Skeletal muscle tissue (tissue), 4 donors: ENCODE results near the gene SPINK5. TPM values are rescaled to one million over a fixed set of nuclear protein-coding genes. Genes with fewer than 3 reads are reported as not detected.

Experiments used
- H3K27ac ChIP-seq: one replicate; pipeline ENCODE4 v1.7.0; 2013; ENCODE audit warnings: mild to moderate bottlenecking, low read depth, low read length, inconsistent platforms
- H3K27me3 ChIP-seq, 3 donors: one replicate each; pipeline ENCODE4 v1.7.0; 2013; ENCODE audit warnings: low read length in 3 of 3; ENCODE audit not compliant: control insufficient read depth in 3 of 3, insufficient read depth in 3 of 3
- H3K36me3 ChIP-seq, 3 donors: one replicate each; pipeline ENCODE4 v1.7.0; 2013; ENCODE audit warnings: low read length in 3 of 3; ENCODE audit not compliant: control insufficient read depth in 3 of 3, insufficient read depth in 3 of 3
- H3K4me1 ChIP-seq, 3 donors: one replicate each; pipeline ENCODE4 v1.7.0; 2013; ENCODE audit warnings: low read length in 3 of 3, mild to moderate bottlenecking in 3 of 3; ENCODE audit not compliant: control insufficient read depth in 3 of 3, insufficient read depth in 3 of 3
- H3K4me3 ChIP-seq, 3 donors: one replicate each; pipeline ENCODE4 v1.7.0; 2013; ENCODE audit warnings: low read length in 3 of 3
- H3K9ac ChIP-seq, 3 donors: one replicate each; pipeline ENCODE4 v1.7.0; 2013; ENCODE audit warnings: low read length in 3 of 3, mild to moderate bottlenecking in 3 of 3, moderate library complexity in 2 of 3, low read depth in 1 of 3
- H3K9me3 ChIP-seq, 3 donors: one replicate each; pipeline ENCODE4 v1.7.0; 2013; ENCODE audit warnings: low read length in 3 of 3; ENCODE audit not compliant: control insufficient read depth in 3 of 3
- total RNA-seq: library from RNA; depleted of rRNA; stranded (reverse); fragments of >200 nt; gene quantifications from one replicate; pipeline ENCODE4 v1.2.3, GENCODE V29; 2014
- donor health status: Osteomylitis.

SPINK5 gene
- total RNA-seq, 1 donor from 2014 or later = not detected

DNA sequence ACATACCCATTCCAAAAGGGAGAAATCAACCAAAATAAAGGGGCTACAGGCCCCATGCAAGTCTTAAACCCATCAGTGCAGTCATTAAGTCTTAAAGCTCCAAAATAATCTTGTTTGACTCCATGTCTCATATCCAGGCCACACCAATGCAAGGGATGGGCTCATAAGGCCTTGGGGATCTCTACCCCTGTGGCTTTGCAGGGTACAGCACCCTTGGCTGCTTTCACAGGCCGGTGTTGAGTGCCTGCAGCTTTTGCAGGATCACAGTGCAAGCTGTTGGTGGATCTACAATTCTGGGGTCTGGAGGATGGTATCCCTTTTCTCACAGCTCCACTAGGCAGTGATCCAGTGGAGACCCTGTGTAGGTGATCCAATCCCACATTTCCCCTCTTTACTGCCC lies 99.6 kb downstream of the SPINK5 start:
- Histone ChIP-seq H3K27ac (no peak overlapping the region), H3K36me3 (no peaks in the 10 kb centered on the region), H3K9ac (no peak overlapping the region), H3K4me3 (no peak overlapping the region), H3K9me3 (no peaks in the 10 kb centered on the region), H3K27me3 (no peaks in the 10 kb centered on the region), H3K4me1 (no peaks in the 10 kb centered on the region)

DNA sequence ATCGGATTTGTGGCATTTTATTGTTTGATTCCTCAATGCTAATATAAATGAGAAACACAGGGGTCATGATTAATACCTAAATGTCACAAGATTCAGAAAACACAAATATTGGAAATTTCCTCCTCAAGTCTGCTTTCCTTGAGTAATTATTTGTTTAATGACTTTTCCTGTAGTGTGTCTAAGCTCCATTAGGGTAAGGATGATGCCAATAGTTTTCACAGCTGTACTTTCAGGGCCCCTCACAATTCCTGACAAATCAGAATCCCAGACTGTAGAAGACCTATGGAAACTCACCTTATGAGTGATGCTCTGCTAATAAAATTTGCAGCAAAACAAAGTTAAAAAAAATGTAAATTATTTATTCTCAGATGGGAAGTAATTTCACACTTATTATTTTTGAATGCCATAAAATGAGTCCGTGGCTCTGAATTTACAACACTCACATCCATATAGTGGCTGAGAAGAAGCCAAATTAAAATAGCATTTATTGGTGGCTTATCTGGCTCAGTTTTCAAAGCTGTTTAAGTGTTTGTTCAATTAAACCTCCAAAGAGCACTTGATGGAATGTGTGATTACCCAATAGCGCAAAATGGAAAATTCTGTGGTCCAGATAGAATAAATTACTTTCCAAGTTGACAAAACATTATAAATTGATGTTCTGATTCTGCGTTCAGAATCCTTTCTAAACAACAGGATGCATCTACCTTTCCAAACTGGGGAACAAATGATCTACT lies 102.9 kb downstream of the SPINK5 start:
- Histone ChIP-seq H3K27me3 (no peaks in the 10 kb centered on the region), H3K9ac (no peak overlapping the region), H3K27ac (no peak overlapping the region), H3K4me1 (no peaks in the 10 kb centered on the region), H3K9me3 (no peaks in the 10 kb centered on the region), H3K4me3 (no peak overlapping the region), H3K36me3 (no peaks in the 10 kb centered on the region)

DNA sequence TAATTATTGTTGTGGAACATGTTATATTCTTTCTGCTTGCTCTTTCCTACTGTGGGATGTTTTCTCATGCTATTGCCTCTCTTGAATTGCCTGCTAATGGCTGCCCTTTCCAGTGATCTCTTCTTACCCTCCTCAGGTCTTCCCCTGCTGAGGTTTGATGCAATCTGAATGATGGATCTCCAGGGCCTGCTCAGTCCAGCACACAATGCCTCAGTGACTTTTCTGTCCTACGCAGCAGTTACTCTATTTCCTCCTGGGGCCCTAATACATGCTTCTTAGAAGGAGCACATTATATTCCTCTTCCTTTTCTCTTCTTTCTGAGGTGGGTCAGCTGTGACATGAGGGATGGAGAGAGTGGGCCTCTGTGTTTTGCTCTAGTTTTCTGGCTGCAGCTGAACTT lies 104.5 kb downstream of the SPINK5 start, which contains the start of gene SPINK14:
Gene SPINK14 (plus strand): TSS at position 301 of the 400 bp plus-strand sequence. CDS start 1,187 bp downstream, outside the sequence.
- Histone ChIP-seq H3K27ac (no peak within 1 kb of the TSS), H3K4me1 (no peaks in the 10 kb centered on the region), H3K27me3 (no peaks in the 10 kb centered on the region), H3K9ac (no peak within 1 kb of the TSS), H3K4me3 (no peak within 1 kb of the TSS), H3K36me3 (no peaks in the 10 kb centered on the region), H3K9me3 (no peaks in the 10 kb centered on the region)

DNA sequence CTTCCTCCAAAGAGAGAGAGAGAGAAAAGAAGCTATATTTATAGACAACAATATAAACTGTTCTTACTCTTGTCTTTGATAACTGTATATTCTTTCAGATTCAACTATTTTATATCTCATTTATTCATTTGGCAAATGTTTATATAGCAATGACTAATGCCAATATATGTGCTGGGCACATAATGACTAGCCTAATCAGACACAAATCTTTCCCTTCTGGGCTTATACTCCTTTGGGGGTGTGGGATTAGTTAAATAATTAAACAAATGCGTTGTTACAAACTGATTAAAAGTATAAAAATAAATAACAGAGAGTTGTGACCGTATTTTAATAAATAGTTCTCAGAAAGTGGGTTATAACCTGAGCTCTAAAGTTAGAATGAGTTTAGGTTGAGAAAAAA lies 108.6 kb downstream of the SPINK5 start:
- H3K4me1 ChIP-seq = no peaks in the 10 kb centered on the region
- no peak overlapping the region for H3K27ac ChIP-seq
- H3K9me3 ChIP-seq = no peaks in the 10 kb centered on the region
- H3K9ac ChIP-seq = no peak overlapping the region
- no peak overlapping the region for H3K4me3 ChIP-seq
- H3K27me3 ChIP-seq = no peaks in the 10 kb centered on the region
- H3K36me3 ChIP-seq = no peaks in the 10 kb centered on the region

DNA sequence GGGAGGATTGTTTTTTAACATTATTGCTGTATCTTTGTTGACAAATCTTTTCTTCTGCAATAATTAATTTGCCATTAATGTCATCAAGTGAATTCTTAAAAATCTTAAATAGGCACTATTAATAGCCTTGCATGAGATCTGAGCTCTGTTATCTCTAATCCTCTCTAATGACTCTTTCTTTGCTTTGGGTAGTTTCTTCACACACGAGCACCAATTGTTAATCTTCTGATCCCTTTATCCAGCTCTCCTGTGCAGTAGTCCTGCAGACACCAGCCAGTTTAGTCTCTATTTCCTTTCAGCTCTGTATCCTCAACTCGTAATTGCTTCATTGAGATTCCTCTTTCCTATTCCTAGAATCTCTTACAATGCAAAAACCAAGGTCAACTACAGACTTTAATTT lies 112.7 kb downstream of the SPINK5 start:
- Histone ChIP-seq H3K27ac (no peak overlapping the region), H3K27me3 (no peaks in the 10 kb centered on the region), H3K36me3 (no peaks in the 10 kb centered on the region), H3K4me3 (no peak overlapping the region), H3K9me3 (no peaks in the 10 kb centered on the region), H3K9ac (no peak overlapping the region), H3K4me1 (no peaks in the 10 kb centered on the region)

DNA sequence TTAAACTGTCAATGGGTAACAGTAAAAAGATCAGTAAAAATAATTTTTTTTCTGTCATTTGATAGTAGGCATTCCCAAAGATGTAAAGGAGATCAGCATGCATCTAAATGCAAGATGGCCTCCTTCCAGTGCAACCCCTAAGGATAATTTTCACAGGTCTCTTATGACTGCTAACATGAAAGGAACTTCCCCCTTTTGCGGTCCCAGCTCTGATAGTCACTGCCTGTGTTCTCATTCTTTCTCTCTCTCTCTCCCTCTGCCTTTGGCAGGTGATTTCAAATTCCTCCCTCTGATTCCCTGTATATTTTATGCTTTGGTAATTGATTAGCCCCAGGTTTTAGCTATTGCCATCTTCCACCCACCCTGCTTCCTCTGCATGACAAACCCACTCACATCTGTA lies 113.4 kb downstream of the SPINK5 start:
- H3K27ac ChIP-seq = no peak overlapping the region
- H3K4me3 ChIP-seq = no peak overlapping the region

DNA sequence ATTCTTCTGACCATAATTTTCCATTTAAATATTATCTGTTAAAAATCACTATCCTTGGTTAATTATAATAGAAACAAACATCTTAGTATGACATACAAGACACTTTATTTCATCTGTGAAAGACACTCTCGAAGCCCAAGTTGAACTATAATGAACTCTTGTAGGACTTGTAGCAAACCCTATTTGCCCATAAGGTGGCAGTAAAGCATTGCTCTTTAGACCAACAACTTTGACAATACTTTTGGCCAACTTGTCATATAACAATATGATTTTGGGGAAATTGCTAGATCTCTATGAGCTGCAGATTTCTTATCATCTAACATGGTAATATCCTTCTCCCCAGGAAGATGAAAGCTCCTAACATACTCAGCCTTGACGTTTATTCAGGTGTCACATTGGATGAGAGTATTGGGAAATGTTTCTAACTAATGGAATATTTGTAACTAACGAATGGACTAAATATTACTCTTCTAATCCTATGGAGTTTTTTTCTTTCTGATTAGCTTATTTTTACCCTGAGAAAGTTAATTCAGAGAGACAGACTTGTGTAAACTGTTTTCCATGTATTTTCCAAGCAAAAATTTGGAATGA lies 115.5 kb downstream of the SPINK5 start:
- Histone ChIP-seq H3K27ac (no peak overlapping the region), H3K9me3 (no peaks in the 10 kb centered on the region), H3K4me3 (no peak overlapping the region), H3K27me3 (no peaks in the 10 kb centered on the region), H3K36me3 (no peaks in the 10 kb centered on the region), H3K4me1 (no peaks in the 10 kb centered on the region), H3K9ac (no peak overlapping the region)

More for the DNA sequence above, 113.4 kb downstream of the SPINK5 start:
- Histone ChIP-seq H3K9me3 (no peaks in the 10 kb centered on the region), H3K36me3 (no peaks in the 10 kb centered on the region), H3K4me1 (no peaks in the 10 kb centered on the region), H3K9ac (no peak overlapping the region), H3K27me3 (no peaks in the 10 kb centered on the region)

DNA sequence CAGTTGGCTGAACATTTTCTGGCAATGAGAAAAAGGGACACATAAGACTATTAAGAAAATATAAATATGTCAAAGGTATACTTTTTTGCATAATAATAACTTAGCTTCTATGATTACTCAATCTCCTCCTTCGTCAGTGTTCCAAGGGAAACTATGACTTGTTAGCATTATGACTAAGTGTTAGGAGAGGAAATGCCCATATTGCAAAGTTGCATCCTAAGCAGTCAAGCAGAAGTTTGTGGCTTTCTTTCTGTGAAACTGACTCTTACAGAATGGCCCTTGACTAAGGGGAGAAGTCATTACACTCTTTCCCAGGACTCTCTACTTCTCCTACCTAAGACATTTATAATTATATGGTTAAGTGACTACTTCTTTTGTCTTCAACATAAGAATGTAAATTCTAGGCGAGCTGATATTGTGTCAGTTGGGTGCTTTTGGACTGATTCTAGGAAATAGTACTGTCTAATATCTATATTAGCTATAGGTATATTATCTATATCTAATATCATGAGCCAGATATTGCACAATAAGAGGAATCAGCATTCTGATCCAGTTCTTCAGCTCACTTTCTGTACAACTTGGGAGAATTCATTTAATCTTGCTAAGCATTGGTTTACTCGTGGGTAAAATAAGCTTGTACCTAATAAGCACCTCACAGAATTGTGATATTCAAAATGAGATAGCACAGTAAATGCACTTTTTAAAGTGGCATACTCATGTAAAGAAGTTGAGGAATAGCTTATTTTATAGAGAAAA lies 122.6 kb downstream of the SPINK5 start:
- no peaks in the 10 kb centered on the region for H3K9me3 ChIP-seq
- H3K4me3 ChIP-seq = no peak overlapping the region
- no peak overlapping the region for H3K9ac ChIP-seq
- no peak overlapping the region for H3K27ac ChIP-seq
- no peaks in the 10 kb centered on the region for H3K27me3 ChIP-seq
- H3K36me3 ChIP-seq = no peaks in the 10 kb centered on the region
- H3K4me1 ChIP-seq = no peaks in the 10 kb centered on the region
